ENCODE data around the gene PRKCE. TPM values are rescaled to one million over a fixed set of nuclear protein-coding genes. Genes with fewer than 3 reads are reported as not detected.

Gene PRKCE
- total and polyA plus RNA-seq, 4 donors: 2.5 to 38.6 (median 5.8) TPM

- TF ChIP-seq HNF4G (IDR thresholded peaks at IDR 0.05) (no peak), GABPA (IDR thresholded peaks at IDR 0.05 in 1 of 2, conservative IDR thresholded peaks at IDR 0.05 in 1 of 2) (peak in 1 of 2 donors; percentile 74)
- TF ChIP-seq, protein P1, sequence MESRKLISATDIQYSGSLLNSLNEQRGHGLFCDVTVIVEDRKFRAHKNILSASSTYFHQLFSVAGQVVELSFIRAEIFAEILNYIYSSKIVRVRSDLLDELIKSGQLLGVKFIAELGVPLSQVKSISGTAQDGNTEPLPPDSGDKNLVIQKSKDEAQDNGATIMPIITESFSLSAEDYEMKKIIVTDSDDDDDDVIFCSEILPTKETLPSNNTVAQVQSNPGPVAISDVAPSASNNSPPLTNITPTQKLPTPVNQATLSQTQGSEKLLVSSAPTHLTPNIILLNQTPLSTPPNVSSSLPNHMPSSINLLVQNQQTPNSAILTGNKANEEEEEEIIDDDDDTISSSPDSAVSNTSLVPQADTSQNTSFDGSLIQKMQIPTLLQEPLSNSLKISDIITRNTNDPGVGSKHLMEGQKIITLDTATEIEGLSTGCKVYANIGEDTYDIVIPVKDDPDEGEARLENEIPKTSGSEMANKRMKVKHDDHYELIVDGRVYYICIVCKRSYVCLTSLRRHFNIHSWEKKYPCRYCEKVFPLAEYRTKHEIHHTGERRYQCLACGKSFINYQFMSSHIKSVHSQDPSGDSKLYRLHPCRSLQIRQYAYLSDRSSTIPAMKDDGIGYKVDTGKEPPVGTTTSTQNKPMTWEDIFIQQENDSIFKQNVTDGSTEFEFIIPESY (IDR thresholded peaks at IDR 0.05): no peak
Measured at GRCh38 chr2:45650851-45651414, 542 bp upstream of the PRKCE start (continued).

DNA sequence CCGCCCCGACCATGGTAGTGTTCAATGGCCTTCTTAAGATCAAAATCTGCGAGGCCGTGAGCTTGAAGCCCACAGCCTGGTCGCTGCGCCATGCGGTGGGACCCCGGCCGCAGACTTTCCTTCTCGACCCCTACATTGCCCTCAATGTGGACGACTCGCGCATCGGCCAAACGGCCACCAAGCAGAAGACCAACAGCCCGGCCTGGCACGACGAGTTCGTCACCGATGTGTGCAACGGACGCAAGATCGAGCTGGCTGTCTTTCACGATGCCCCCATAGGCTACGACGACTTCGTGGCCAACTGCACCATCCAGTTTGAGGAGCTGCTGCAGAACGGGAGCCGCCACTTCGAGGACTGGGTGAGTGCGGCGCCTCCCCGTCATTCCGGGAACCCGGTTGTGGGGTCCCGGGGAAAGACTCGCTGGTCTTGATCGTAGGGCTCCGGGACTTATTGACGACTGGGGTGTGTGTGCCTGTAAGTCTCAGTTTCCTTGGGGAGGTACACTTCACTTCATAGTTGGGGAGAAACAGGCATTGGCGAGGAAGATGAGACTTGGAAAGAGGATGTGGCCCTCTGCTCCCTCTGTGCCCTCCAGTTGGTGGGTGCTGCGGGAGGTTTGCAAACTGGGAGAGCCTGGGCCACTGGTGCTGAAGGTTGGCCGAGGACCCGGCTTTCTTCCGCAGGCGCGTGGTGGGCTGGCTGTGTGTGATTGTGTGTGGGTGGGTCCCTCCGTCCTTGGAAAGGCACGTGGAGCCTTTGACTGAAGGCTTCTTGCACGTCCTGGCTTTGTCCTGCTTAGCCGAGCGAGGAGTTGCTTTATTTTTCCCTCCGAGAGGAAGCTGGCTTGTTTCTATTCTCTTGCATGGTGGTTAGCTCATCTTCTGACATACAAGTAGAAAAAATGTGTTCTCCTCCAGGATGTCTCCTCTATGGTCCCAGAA, 886 bp downstream of the PRKCE start:
- WGBS: 19% methylated on average over 53 of the region's 53 CpGs
- Histone ChIP-seq H3K9ac (ENCODE audit: low read depth in 1 of 2, low read length in 2 of 2) (peak overlapping the region in 1 of 2 donors; percentile 89), H3K27me3 (ENCODE audit: control insufficient read depth in 4 of 4, insufficient read depth in 4 of 4, low read length in 3 of 4) (no peaks in the 10 kb centered on the region), H3K4me3 (ENCODE audit: low read depth in 1 of 3, low read length in 3 of 3) (peak overlapping the region; percentile 72 to 83 (median 80)), H3K9me3 (ENCODE audit: control insufficient read depth in 4 of 4, low read length in 3 of 4) (no peaks in the 10 kb centered on the region), H3K27ac (ENCODE audit: low read depth in 1 of 2, low read length in 2 of 2) (peak overlapping the region; percentile 98 to 99), H3K4me1 (ENCODE audit: control insufficient read depth in 4 of 4, insufficient read depth in 4 of 4, low read length in 3 of 4) (peaks cover 7 to 25% (median 16%) of the 10 kb centered on the region in 4 donors), H3K36me3 (ENCODE audit: control insufficient read depth in 4 of 4, insufficient read depth in 3 of 4, low read depth in 1 of 4, low read length in 3 of 4) (no peaks in the 10 kb centered on the region)
- no peak for TF ChIP-seq REST (IDR thresholded peaks at IDR 0.05)
- no peak for TF ChIP-seq ATF3 (IDR thresholded peaks at IDR 0.05)
- TF ChIP-seq HNF4A (conservative IDR thresholded peaks at IDR 0.05): no peak
- no peak for TF ChIP-seq FOXA2 (IDR thresholded peaks at IDR 0.05)
- TF ChIP-seq, protein P1 (IDR thresholded peaks at IDR 0.05): no peak
- TF ChIP-seq, protein P2, sequence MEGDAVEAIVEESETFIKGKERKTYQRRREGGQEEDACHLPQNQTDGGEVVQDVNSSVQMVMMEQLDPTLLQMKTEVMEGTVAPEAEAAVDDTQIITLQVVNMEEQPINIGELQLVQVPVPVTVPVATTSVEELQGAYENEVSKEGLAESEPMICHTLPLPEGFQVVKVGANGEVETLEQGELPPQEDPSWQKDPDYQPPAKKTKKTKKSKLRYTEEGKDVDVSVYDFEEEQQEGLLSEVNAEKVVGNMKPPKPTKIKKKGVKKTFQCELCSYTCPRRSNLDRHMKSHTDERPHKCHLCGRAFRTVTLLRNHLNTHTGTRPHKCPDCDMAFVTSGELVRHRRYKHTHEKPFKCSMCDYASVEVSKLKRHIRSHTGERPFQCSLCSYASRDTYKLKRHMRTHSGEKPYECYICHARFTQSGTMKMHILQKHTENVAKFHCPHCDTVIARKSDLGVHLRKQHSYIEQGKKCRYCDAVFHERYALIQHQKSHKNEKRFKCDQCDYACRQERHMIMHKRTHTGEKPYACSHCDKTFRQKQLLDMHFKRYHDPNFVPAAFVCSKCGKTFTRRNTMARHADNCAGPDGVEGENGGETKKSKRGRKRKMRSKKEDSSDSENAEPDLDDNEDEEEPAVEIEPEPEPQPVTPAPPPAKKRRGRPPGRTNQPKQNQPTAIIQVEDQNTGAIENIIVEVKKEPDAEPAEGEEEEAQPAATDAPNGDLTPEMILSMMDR (IDR thresholded peaks at IDR 0.05; ENCODE audit: low read depth, low read length, missing input control): no peak
- DNase-seq (ENCODE audit: low spot score): no peak

Data from liver (tissue), 9 donors.